Measurements from ENCODE around the gene TRIM63. TPM values are rescaled to one million over a fixed set of nuclear protein-coding genes. Genes with fewer than 3 reads are reported as not detected.

The TRIM63 gene
- total RNA-seq, 2 experiments from 2014 or later, result 0.17 to 0.19 TPM

DNA sequence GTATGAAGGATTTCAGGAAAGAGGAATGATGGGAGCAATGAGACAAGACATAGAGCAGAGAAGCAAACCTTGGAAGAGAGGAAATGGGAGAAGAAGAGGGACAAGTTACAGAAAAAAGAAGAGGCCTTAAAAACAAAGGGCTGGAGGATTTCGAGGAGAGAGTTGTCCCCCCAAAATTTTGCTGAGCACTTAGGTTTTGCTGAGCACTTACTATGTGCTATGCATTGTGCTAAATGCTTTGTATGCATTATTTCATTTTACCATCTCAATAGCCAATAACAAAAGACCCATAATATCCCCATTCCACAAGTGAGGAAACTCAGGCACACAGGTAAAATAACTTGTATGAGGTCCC, 2.5 kb upstream of the TRIM63 start:
- H3K36me3 Mint-ChIP-seq, result no peaks in the 10 kb centered on the region
- CTCF ChIA-PET, result interaction anchor here (0.9 kb wide), 1 partner anchor 34 kb away, joined by 4 read pairs; no protein-coding TSS in a partner anchor
- POLR2A ChIA-PET, result no interaction called here
- no peaks in the 10 kb centered on the region for H3K9me3 Mint-ChIP-seq
- intact Hi-C loops (cut with micrococcal nuclease), result no loop called here
- no peak for DNase-seq
- no peaks in the 10 kb centered on the region for H3K27me3 Mint-ChIP-seq
- H3K4me3 Mint-ChIP-seq, result no peak overlapping the region
- no peak overlapping the region for H3K27ac Mint-ChIP-seq
- H3K4me1 Mint-ChIP-seq (ENCODE audit: low read depth), result no peaks in the 10 kb centered on the region

GRCh38 chr1:26066857-26067256, 573 bp downstream of the TRIM63 start:
- Mint-ChIP-seq H3K27me3 (no peaks in the 10 kb centered on the region), H3K4me3 (no peak overlapping the region), H3K36me3 (no peaks in the 10 kb centered on the region), H3K27ac (no peak overlapping the region), H3K9me3 (no peaks in the 10 kb centered on the region), H3K4me1 (ENCODE audit: low read depth) (no peaks in the 10 kb centered on the region)
- DNase-seq, result no peak
- CTCF ChIA-PET, result no interaction called here
- POLR2A ChIA-PET, result no interaction called here
- intact Hi-C loops (cut with micrococcal nuclease), result no loop called here

DNA sequence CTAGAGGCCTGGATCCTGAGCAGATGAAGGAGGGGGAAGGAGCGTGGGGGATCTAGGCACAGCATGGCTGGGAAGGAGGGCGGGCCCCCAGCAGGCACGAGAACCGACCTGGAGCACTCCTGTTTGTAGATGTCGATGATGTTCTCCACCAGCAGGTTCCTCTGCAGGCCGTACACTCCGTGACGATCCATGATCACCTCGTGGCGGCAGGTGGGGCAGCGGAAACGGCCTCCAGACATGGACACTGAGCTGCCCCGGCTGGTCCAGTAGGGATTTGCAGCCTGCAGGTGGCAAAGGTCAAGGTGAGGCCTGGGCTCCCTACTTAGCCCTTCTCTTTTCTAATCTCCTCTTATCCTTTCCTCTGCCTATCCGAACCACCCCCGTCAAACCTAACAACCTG, 1.3 kb downstream of the TRIM63 start:
- Mint-ChIP-seq H3K4me1 (ENCODE audit: low read depth) (no peaks in the 10 kb centered on the region), H3K27me3 (no peaks in the 10 kb centered on the region), H3K9me3 (no peaks in the 10 kb centered on the region), H3K4me3 (no peak overlapping the region), H3K36me3 (no peaks in the 10 kb centered on the region), H3K27ac (no peak overlapping the region)
- POLR2A ChIA-PET, result no interaction called here
- intact Hi-C loops (cut with micrococcal nuclease), result no loop called here
- CTCF ChIA-PET, result no interaction called here
- no peak for DNase-seq

DNA sequence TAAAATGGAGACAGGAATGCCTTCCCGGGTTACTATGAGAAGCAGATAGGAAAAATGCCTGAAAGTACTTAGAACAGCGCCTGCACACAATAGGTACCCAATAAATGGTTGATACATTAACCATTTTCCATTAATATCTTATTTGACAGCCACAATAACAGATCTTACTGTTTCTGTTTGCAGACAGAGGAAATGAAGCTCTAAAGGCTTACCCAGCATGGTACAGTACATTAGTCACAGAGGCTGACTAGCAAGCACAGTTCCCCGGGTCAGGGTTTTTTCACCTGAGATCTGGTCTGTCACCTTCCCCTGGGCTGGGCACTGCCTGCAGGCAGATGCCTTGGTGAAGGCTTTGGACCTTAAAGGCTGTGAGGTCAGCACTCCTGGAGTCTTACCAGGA, 2.9 kb downstream of the TRIM63 start:
- ChIA-PET POLR2A (no interaction called here), CTCF (interaction anchor here (0.6 kb wide), 1 partner anchor 80 kb away, joined by 3 read pairs; no protein-coding TSS in a partner anchor)
- no peaks in the 10 kb centered on the region for H3K4me1 Mint-ChIP-seq (ENCODE audit: low read depth)

DNA sequence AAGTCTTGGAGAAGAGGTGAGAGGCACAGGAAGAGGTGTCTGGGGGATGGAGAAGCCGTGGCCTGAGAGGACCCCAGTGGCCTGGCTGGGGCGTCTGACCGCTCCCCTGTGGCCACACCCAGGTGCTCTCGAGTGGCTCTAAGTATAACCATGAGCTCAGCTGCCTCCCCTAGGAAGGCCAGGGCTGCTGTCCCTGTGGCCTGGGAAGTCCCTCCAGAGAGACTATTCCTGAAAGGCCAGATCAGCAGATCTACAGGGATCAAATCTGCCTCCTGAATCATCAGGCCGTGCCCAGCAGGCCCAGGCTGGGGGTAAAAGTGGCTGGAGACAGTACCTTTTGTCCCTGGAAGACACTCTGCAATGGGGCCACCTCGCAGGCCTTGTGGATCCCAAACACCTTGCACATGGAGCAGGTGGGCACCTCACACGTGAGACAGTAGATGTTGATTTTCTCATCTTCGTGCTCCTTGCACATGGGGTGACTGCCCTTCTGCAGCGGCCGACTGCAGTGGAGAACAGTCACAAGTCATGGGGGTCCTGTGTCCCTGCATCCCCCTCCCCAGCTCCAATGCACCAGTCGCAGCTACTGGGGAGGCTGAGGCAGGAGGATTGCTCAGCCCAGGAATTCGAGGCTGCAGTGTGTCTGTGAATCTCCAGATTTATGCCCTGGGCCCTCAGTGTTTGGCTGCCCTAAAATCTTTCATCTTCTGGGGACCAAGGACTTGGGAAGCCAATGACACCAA, 6.4 kb downstream of the TRIM63 start:
- H3K27me3 Mint-ChIP-seq, result peaks cover 6% of the 10 kb centered on the region
- H3K4me3 Mint-ChIP-seq, result no peak overlapping the region
- no peak overlapping the region for H3K27ac Mint-ChIP-seq
- ChIA-PET CTCF (no interaction called here), POLR2A (no interaction called here)
- H3K9me3 Mint-ChIP-seq, result no peaks in the 10 kb centered on the region
- intact Hi-C loops (cut with micrococcal nuclease), result no loop called here
- DNase-seq, result no peak
- H3K4me1 Mint-ChIP-seq (ENCODE audit: low read depth), result no peaks in the 10 kb centered on the region
- no peaks in the 10 kb centered on the region for H3K36me3 Mint-ChIP-seq

More for the DNA sequence above, 2.9 kb downstream of the TRIM63 start:
- Mint-ChIP-seq H3K36me3 (no peaks in the 10 kb centered on the region), H3K4me3 (no peak overlapping the region), H3K9me3 (no peaks in the 10 kb centered on the region), H3K27ac (no peak overlapping the region), H3K27me3 (no peaks in the 10 kb centered on the region)
- DNase-seq, result no peak
- intact Hi-C loops (cut with micrococcal nuclease), result no loop called here

DNA sequence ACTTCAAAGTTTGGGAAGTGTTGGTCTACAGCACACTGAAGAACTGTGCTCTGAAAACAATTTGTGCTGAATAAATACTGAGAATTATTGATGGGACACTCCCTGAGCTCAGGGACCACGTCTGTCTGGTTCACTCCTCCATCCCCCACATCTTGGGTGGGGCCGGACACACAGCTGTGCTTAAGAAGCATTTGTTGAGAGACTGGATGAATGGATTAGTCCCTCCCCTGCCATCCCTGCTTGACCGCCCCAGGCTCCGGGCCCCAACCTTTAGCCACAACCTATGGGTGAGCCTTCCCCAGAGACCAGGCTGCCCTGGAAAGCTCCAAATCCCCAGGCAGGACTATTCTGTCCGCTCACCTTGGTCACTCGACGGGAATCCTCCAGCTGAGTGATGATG, 7.5 kb downstream of the TRIM63 start:
- Mint-ChIP-seq H3K27me3 (peaks cover 9% of the 10 kb centered on the region), H3K9me3 (no peaks in the 10 kb centered on the region), H3K4me3 (no peak overlapping the region), H3K27ac (no peak overlapping the region), H3K4me1 (ENCODE audit: low read depth) (no peaks in the 10 kb centered on the region), H3K36me3 (no peaks in the 10 kb centered on the region)
- DNase-seq, result no peak
- POLR2A ChIA-PET, result no interaction called here
- intact Hi-C loops (cut with micrococcal nuclease), result no loop called here
- CTCF ChIA-PET, result no interaction called here

- Mint-ChIP-seq H3K27me3 (peaks cover 17% of the 10 kb centered on the region), H3K9me3 (no peaks in the 10 kb centered on the region), H3K4me1 (ENCODE audit: low read depth) (no peaks in the 10 kb centered on the region), H3K27ac (no peak overlapping the region), H3K4me3 (no peak overlapping the region), H3K36me3 (no peaks in the 10 kb centered on the region)
- ChIA-PET CTCF (interaction anchor here (1.2 kb wide), 1 partner anchor 87 kb away, joined by 4 read pairs; no protein-coding TSS in a partner anchor), POLR2A (no interaction called here)
- intact Hi-C loops (cut with micrococcal nuclease), result no loop called here
- no peak for DNase-seq
Measured at GRCh38 chr1:26058052-26058595, 9.3 kb downstream of the TRIM63 start.

GRCh38 chr1:26057189-26057588, 10.2 kb downstream of the TRIM63 start:
- CTCF ChIA-PET, result no interaction called here
- Mint-ChIP-seq H3K27me3 (peaks cover 17% of the 10 kb centered on the region), H3K36me3 (no peaks in the 10 kb centered on the region), H3K4me1 (ENCODE audit: low read depth) (no peaks in the 10 kb centered on the region), H3K9me3 (no peaks in the 10 kb centered on the region), H3K4me3 (no peak overlapping the region), H3K27ac (no peak overlapping the region)
- no peak for DNase-seq
- POLR2A ChIA-PET, result no interaction called here
- intact Hi-C loops (cut with micrococcal nuclease), result no loop called here

- POLR2A ChIA-PET, result interaction anchor here (0.6 kb wide), 1 partner anchor 96 kb away, joined by 3 read pairs; no protein-coding TSS in a partner anchor
- peaks cover 21% of the 10 kb centered on the region for H3K27me3 Mint-ChIP-seq
Measured at GRCh38 chr1:26055041-26055440, 12.4 kb downstream of the TRIM63 start.

GRCh38 chr1:26053718-26054560, 13.5 kb downstream of the TRIM63 start:
- intact Hi-C loops (cut with micrococcal nuclease), result no loop called here
- Mint-ChIP-seq H3K27ac (no peak overlapping the region), H3K36me3 (no peaks in the 10 kb centered on the region), H3K4me1 (ENCODE audit: low read depth) (no peaks in the 10 kb centered on the region), H3K27me3 (peaks cover 25% of the 10 kb centered on the region), H3K9me3 (no peaks in the 10 kb centered on the region), H3K4me3 (no peak overlapping the region)
- ChIA-PET POLR2A (no interaction called here), CTCF (no interaction called here)
- no peak for DNase-seq

More at GRCh38 chr1:26055041-26055440, 12.4 kb downstream of the TRIM63 start:
- Mint-ChIP-seq H3K9me3 (no peaks in the 10 kb centered on the region), H3K4me3 (no peak overlapping the region), H3K27ac (no peak overlapping the region), H3K36me3 (no peaks in the 10 kb centered on the region), H3K4me1 (ENCODE audit: low read depth) (no peaks in the 10 kb centered on the region)
- CTCF ChIA-PET, result no interaction called here
- DNase-seq, result no peak
- intact Hi-C loops (cut with micrococcal nuclease), result no loop called here

- intact Hi-C loops (cut with micrococcal nuclease), result no loop called here
- H3K36me3 Mint-ChIP-seq, result no peaks in the 10 kb centered on the region
- POLR2A ChIA-PET, result no interaction called here
- no peak for DNase-seq
- H3K27ac Mint-ChIP-seq, result no peak overlapping the region
- no peaks in the 10 kb centered on the region for H3K4me1 Mint-ChIP-seq (ENCODE audit: low read depth)
- CTCF ChIA-PET, result interaction anchor here (0.8 kb wide), 1 partner anchor 14 kb away, joined by 3 read pairs; no protein-coding TSS in a partner anchor
- peaks cover 42% of the 10 kb centered on the region for H3K27me3 Mint-ChIP-seq
- no peak overlapping the region for H3K4me3 Mint-ChIP-seq
- H3K9me3 Mint-ChIP-seq, result no peaks in the 10 kb centered on the region
Measured at GRCh38 chr1:26050248-26050640, 17.2 kb downstream of the TRIM63 start.

- DNase-seq, result no peak
- H3K36me3 Mint-ChIP-seq, result no peaks in the 10 kb centered on the region
- POLR2A ChIA-PET, result no interaction called here
- no peaks in the 10 kb centered on the region for H3K9me3 Mint-ChIP-seq
- H3K27ac Mint-ChIP-seq, result no peak overlapping the region
- CTCF ChIA-PET, result interaction anchor here (0.8 kb wide), 1 partner anchor 13 kb away, joined by 3 read pairs; no protein-coding TSS in a partner anchor
- H3K4me1 Mint-ChIP-seq (ENCODE audit: low read depth), result no peaks in the 10 kb centered on the region
- no peak overlapping the region for H3K4me3 Mint-ChIP-seq
- peaks cover 48% of the 10 kb centered on the region for H3K27me3 Mint-ChIP-seq
- intact Hi-C loops (cut with micrococcal nuclease), result no loop called here
Measured at GRCh38 chr1:26049531-26050247, 17.7 kb downstream of the TRIM63 start.

Data from activated CD4-positive, alpha-beta memory T cell treated with anti-CD3 and anti-CD28 coated beads for 36 hours (primary cell).